CD1c-positive myeloid dendritic cell (primary cell): ENCODE measurements around the gene SPATA6L.

Experiments used
- DNase-seq: peaks from one replicate; pipeline ENCODE4 v3.0.0-alpha.2; 2016; ENCODE audit errors: extremely low spot score

SPATA6L gene

DNA sequence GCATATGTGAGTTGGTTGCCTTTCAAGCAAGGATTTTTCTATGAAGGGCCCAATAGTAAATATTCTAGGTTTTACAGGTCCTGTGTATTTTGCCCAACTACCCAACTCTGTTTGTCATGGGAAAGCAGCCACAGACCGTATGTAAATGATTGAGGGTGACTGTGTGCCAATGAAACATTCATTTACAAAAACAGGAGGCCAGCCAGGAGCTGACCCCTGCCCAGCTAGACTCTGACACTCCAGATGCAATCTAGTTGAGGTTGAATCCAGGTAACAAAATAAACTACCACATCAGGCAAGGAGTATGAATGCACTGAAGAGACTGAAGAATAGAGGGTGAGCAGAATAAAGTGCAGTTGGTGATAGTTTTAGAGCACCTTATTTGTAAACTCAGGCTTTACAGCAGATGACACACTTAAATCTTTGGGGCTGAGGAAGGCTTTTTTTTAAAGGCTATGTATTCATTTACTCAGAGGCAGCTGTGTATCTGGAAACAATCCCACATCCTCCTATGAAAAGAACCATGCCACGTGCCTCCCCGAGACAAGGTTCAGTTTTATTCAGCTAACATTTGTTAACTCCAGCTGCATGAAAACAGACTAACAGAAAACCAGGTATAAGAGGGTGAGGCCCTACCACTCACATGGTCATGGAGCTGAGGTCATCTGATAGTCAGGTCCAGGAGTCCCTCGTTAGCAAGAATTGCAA, 115.3 kb downstream of the SPATA6L start:
- DNase-seq: no peak

DNA sequence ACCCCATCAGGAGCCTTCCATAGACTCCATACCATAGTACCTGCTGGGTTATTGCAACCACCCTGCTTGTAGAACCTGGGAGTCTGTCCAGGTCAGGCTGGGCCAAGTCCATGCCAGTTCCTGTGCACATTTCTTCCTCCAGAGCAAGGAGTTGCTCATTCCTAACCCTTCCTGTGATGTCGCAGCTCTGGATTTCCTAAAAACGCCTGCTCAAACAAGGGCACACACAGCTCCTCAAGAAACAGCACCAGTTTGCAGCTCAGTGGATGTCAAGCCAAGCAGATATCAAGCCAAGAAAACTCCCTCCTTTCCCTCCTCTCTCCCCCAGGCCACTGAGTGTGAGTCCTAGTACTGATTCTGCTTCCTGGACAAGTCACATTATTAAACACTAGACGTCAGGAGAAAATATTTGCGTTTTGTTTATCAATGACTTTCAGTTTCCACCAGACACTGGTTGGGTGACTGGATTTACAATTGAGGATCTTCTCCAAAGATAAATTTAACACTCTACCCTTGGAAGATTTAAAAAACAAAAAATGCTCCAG, 116.5 kb downstream of the SPATA6L start:
- no peak for DNase-seq

- no peak for DNase-seq
Observed at GRCh38 chr9:4548811-4549725, 117.2 kb downstream of the SPATA6L start.
